ENCODE measurements around the gene MED10. TPM values are rescaled to one million over a fixed set of nuclear protein-coding genes. Genes with fewer than 3 reads are reported as not detected.

The MED10 gene
- total and polyA plus RNA-seq, 2 experiments from 2014 or later = 19.7 to 75.5 TPM

DNA sequence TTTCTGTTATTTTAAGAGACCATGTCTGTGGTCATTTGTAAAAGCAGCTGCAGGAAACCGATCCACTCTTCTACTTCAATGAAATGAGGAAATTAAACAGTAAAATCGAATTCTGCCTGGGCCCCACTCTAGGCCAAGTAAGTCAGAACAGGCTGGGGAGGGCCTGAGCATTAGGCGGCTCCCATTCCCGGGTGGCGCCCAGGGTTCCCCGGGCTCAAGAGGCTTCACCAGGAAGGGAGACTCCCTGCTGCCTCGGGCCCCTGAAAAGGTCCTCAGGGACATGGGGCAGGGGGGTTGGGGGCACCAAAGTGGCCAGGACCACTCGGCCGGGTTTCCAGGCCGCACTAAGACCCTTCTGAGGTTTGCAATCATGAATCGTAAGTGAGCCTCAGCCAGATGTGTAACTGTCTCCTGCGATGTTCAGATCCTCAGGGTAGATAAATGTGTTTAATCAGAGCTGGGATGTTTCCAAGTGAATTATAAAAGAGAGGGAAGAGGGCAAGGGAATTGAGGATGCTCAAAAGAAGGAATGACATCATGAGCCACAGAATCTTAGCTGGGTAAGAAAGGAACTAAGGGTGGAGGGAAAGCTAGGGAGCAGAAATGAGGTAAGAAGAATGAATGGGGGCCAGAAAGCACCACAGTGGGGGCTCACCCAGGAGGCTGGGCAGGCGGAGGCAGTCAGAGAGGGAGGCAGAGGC lies 24.6 kb downstream of the MED10 start:
- H3K4me3 ChIP-seq = no peak overlapping the region
- no peak overlapping the region for H3K4me2 ChIP-seq
- no peaks in the 10 kb centered on the region for H3K79me2 ChIP-seq
- H4K20me1 ChIP-seq (ENCODE audit: insufficient read depth, poor library complexity, severe bottlenecking) = no peaks in the 10 kb centered on the region
- no peak for DNase-seq (ENCODE audit: low spot score)
- no peaks in the 10 kb centered on the region for H3K9me2 ChIP-seq (replicated peaks; ENCODE audit: insufficient read depth)
- no peaks in the 10 kb centered on the region for H3K9me3 ChIP-seq (ENCODE audit: low read depth)
- no peaks in the 10 kb centered on the region for H3K27me3 ChIP-seq
- TF ChIP-seq, protein P1, sequence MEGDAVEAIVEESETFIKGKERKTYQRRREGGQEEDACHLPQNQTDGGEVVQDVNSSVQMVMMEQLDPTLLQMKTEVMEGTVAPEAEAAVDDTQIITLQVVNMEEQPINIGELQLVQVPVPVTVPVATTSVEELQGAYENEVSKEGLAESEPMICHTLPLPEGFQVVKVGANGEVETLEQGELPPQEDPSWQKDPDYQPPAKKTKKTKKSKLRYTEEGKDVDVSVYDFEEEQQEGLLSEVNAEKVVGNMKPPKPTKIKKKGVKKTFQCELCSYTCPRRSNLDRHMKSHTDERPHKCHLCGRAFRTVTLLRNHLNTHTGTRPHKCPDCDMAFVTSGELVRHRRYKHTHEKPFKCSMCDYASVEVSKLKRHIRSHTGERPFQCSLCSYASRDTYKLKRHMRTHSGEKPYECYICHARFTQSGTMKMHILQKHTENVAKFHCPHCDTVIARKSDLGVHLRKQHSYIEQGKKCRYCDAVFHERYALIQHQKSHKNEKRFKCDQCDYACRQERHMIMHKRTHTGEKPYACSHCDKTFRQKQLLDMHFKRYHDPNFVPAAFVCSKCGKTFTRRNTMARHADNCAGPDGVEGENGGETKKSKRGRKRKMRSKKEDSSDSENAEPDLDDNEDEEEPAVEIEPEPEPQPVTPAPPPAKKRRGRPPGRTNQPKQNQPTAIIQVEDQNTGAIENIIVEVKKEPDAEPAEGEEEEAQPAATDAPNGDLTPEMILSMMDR (IDR thresholded peaks at IDR 0.05; ENCODE audit: poor library complexity) = no peak
- TF ChIP-seq EZH2phosphoT487 (IDR thresholded peaks at IDR 0.05; ENCODE audit: low read depth, severe bottlenecking, unreplicated experiment) (no peak), EZH2 (IDR thresholded peaks at IDR 0.05; ENCODE audit: borderline replicate concordance) (no peak)
- WGBS (ENCODE audit: low lambda C conversion rate, missing lambda C conversion rate) = 88% methylated on average over 13 of the region's 13 CpGs
- H3K27ac ChIP-seq = no peak overlapping the region
- no peaks in the 10 kb centered on the region for H3K4me1 ChIP-seq (ENCODE audit: insufficient read depth)
- no peak overlapping the region for H2AFZ ChIP-seq
- no peaks in the 10 kb centered on the region for H3K36me3 ChIP-seq (replicated peaks; ENCODE audit: insufficient read depth, low read depth)

DNA sequence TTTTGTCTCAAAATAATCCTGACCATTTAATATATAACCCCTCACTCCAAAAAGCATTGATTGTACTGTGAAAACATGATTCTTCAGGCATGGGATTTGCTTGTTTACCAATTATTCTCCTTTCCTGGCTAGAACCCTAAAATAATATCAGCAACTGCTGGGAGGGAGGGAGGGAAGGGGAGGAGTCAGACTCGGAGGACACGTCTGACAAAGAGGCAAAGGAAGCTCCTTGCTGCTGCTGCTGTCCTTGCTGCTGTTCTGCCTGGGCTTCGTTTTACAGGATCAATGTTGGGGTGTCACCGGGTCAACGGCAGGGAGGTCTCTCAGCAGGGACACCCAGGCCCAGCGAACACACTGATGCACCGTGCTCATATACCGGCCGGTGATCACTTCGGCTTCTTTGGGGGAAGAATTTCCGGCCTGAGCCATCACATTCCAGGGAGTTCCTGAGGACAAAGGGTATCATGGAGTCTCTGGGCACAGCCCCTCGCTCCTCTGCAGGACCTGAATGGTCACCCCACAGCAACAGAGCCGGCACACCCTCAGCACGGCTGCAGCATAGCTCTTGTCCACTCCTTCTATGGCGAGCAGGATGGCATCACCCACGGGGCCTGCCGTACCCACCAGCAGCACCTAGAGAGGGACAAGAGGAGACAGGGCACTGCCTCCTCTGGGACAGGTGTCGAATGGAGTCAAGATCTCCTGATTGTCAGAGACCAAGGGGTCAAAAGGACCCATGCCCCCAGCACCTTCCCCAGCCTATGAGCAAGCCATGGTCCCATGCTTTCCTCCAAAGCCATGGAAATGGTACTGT lies 27.9 kb downstream of the MED10 start:
- Histone ChIP-seq H2AFZ (no peak overlapping the region), H4K20me1 (ENCODE audit: insufficient read depth, poor library complexity, severe bottlenecking) (no peaks in the 10 kb centered on the region), H3K9me2 (replicated peaks; ENCODE audit: insufficient read depth) (no peaks in the 10 kb centered on the region), H3K4me3 (no peak overlapping the region), H3K4me1 (ENCODE audit: insufficient read depth) (no peaks in the 10 kb centered on the region), H3K9me3 (ENCODE audit: low read depth) (no peaks in the 10 kb centered on the region), H3K27ac (no peak overlapping the region), H3K36me3 (replicated peaks; ENCODE audit: insufficient read depth, low read depth) (no peaks in the 10 kb centered on the region), H3K79me2 (no peaks in the 10 kb centered on the region), H3K4me2 (no peak overlapping the region), H3K27me3 (no peaks in the 10 kb centered on the region)
- no peak for TF ChIP-seq EZH2 (IDR thresholded peaks at IDR 0.05; ENCODE audit: borderline replicate concordance)
- TF ChIP-seq EZH2phosphoT487 (IDR thresholded peaks at IDR 0.05; ENCODE audit: low read depth, severe bottlenecking, unreplicated experiment) = no peak
- TF ChIP-seq, protein P1 (IDR thresholded peaks at IDR 0.05; ENCODE audit: poor library complexity) = no peak
- WGBS (ENCODE audit: low lambda C conversion rate, missing lambda C conversion rate) = 91% methylated on average over 16 of the region's 18 CpGs
- no peak for DNase-seq (ENCODE audit: low spot score)

DNA sequence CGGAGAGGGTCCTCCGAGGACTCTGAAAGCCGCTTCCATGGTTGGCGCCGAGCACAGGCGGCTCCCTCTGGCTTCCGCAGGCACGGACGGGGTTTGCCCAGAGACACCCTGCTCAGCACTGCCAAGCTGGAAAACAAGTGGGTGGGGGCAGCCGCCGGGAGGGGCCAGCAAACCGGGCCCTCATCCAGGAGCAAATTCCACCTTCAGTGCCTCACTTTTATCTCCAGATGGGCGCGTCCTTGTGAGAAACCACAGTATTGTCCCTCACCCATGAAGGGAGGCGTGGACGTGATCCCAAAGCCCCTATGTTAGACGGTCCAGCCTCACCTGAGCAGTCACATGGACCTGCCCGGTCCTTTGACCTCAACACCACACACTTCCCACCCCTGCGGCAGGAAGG lies 29.0 kb downstream of the MED10 start:
- no peak overlapping the region for H3K27ac ChIP-seq
- H3K4me1 ChIP-seq (ENCODE audit: insufficient read depth) = no peaks in the 10 kb centered on the region
- no peak overlapping the region for H3K4me2 ChIP-seq
- DNase-seq (ENCODE audit: low spot score) = no peak
- no peaks in the 10 kb centered on the region for H3K9me3 ChIP-seq (ENCODE audit: low read depth)
- WGBS (ENCODE audit: low lambda C conversion rate, missing lambda C conversion rate) = 92% methylated on average over 16 of the region's 19 CpGs
- H4K20me1 ChIP-seq (ENCODE audit: insufficient read depth, poor library complexity, severe bottlenecking) = no peaks in the 10 kb centered on the region
- H3K79me2 ChIP-seq = no peaks in the 10 kb centered on the region
- no peak overlapping the region for H3K4me3 ChIP-seq
- H3K36me3 ChIP-seq (replicated peaks; ENCODE audit: insufficient read depth, low read depth) = no peaks in the 10 kb centered on the region
- no peak for TF ChIP-seq EZH2phosphoT487 (IDR thresholded peaks at IDR 0.05; ENCODE audit: low read depth, severe bottlenecking, unreplicated experiment)
- TF ChIP-seq EZH2 (IDR thresholded peaks at IDR 0.05; ENCODE audit: borderline replicate concordance) = no peak
- TF ChIP-seq, protein P1 (IDR thresholded peaks at IDR 0.05; ENCODE audit: poor library complexity) = no peak
- no peak overlapping the region for H2AFZ ChIP-seq
- no peaks in the 10 kb centered on the region for H3K9me2 ChIP-seq (replicated peaks; ENCODE audit: insufficient read depth)
- no peaks in the 10 kb centered on the region for H3K27me3 ChIP-seq

Measured in hepatocyte (in vitro differentiated cells).